Panc1 (cell line): ENCODE results near the gene MCM5. TPM values are rescaled to one million over a fixed set of nuclear protein-coding genes. Genes with fewer than 3 reads are reported as not detected.
A peak's percentile ranks its signal among the peaks of the same experiment; 100 is the strongest.

Experiments used
- ATAC-seq: fragments of 200-7000 bp; cut with Tn5 transposase; 2 replicates; pipeline ENCODE4 v1.9.1; 2020; ENCODE audit warnings: mild to moderate bottlenecking, moderate library complexity
- BruUV-seq: library from RNA; stranded (reverse); fragments of 400-500 nt; replicated peaks from 2 replicates; lab custom pipeline; 2021; lab: Mats Ljungman, UMichigan
- CTCF ChIA-PET: fragments of 300-600 bp; sonication (Branson Sonifier 250); formaldehyde crosslinking; loops from one replicate; lab custom pipeline; 2022; ENCODE audit warnings: antibody characterized with exemption; lab: Charles Lee
- POLR2A ChIA-PET: fragments of 300-600 bp; sonication (Branson Sonifier 250); formaldehyde crosslinking; loops from one replicate; lab custom pipeline; 2022; ENCODE audit warnings: antibody characterized with exemption; lab: Charles Lee
- DNase-seq: peaks from one replicate; pipeline ENCODE4 v3.0.0-alpha.2; 2010; ENCODE audit warnings: low read depth, low spot score
- H3K27ac ChIP-seq: 2 replicates; pipeline ENCODE4 v1.5.1; 2011; ENCODE audit warnings: mild to moderate bottlenecking, low read length, inconsistent platforms
- H3K27me3 ChIP-seq: fragments of 200-500 bp; sonication (Bioruptor generic); 2 replicates; pipeline ENCODE4 v1.6.0; 2014; ENCODE audit warnings: low read length, inconsistent platforms; ENCODE audit not compliant: control insufficient read depth, insufficient read depth
- H3K36me3 ChIP-seq: fragments of 200-500 bp; sonication (Bioruptor generic); 2 replicates; pipeline ENCODE4 v1.5.1; 2014; ENCODE audit warnings: inconsistent platforms, mild to moderate bottlenecking, low read length, moderate library complexity; ENCODE audit not compliant: control insufficient read depth, insufficient read depth
- H3K4me1 ChIP-seq: 2 replicates; pipeline ENCODE4 v1.5.1; 2011; ENCODE audit warnings: inconsistent platforms, mild to moderate bottlenecking, low read length, moderate library complexity; ENCODE audit not compliant: control insufficient read depth, insufficient read depth
- H3K4me3 ChIP-seq, 2 experiments: 2 replicates each; pipeline ENCODE4 v1.5.1; 2011 to 2012; ENCODE audit warnings: low read depth in 2 of 2, low read length in 2 of 2, mild to moderate bottlenecking in 2 of 2, inconsistent platforms in 1 of 2, moderate library complexity in 1 of 2
- H3K9me3 ChIP-seq: fragments of 200-500 bp; sonication (Bioruptor generic); 2 replicates; pipeline ENCODE4 v1.5.1; 2014; ENCODE audit warnings: low read depth, mild to moderate bottlenecking, inconsistent platforms, low read length, moderate library complexity; ENCODE audit not compliant: control insufficient read depth, insufficient read depth
- POLR2AphosphoS5 ChIP-seq: IDR thresholded peaks from 2 replicates; pipeline ENCODE4 v1.6.1; 2012; ENCODE audit warnings: mild to moderate bottlenecking, low read depth, low read length, moderate library complexity
- SIN3A ChIP-seq: IDR thresholded peaks from 2 replicates; pipeline ENCODE4 v1.6.1; 2012; ENCODE audit warnings: low read depth, mild to moderate bottlenecking, low read length, moderate library complexity, borderline replicate concordance; ENCODE audit not compliant: insufficient read depth
- TCF7L2 ChIP-seq: IDR thresholded peaks from 2 replicates; pipeline ENCODE4 v1.6.1; 2011; ENCODE audit warnings: mild to moderate bottlenecking, low read depth, low read length, inconsistent platforms
- in situ Hi-C: cut with HindIII; loops from 2 replicates; pipeline ENCODE4 v1.10.0; 2016; ENCODE audit warnings: low sequenced_read_pairs, low pct_unique_long_range_greater_than_20kb
- intact Hi-C: fragments of 100-400 bp; cut with micrococcal nuclease; formaldehyde crosslinking; loops from one replicate; pipeline ENCODE4 v1.10.0; 2022; ENCODE audit not compliant: unreplicated experiment
- total RNA-seq: library from RNA; stranded (reverse); gene quantifications from one replicate; pipeline ENCODE4 v1.2.1, GENCODE V29; 2021; ENCODE audit not compliant: unreplicated experiment
- TF ChIP-seq, protein P1 (sequence below): fragments of 450-650 bp; IDR thresholded peaks from 2 replicates; pipeline ENCODE4 v1.5.1; 2017; ENCODE audit warnings: mild to moderate bottlenecking
- TF ChIP-seq, protein P2 (sequence below), 2 experiments: IDR thresholded peaks; 2 replicates each; pipeline ENCODE4 v1.6.1; 2011 to 2012; ENCODE audit warnings: low read depth in 2 of 2, control low read depth in 1 of 2, low read length in 1 of 2, mild to moderate bottlenecking in 1 of 2, moderate library complexity in 1 of 2; ENCODE audit not compliant: insufficient read depth in 1 of 2

The MCM5 gene
- total RNA-seq, 1 experiment from 2014 or later = 122 TPM

DNA sequence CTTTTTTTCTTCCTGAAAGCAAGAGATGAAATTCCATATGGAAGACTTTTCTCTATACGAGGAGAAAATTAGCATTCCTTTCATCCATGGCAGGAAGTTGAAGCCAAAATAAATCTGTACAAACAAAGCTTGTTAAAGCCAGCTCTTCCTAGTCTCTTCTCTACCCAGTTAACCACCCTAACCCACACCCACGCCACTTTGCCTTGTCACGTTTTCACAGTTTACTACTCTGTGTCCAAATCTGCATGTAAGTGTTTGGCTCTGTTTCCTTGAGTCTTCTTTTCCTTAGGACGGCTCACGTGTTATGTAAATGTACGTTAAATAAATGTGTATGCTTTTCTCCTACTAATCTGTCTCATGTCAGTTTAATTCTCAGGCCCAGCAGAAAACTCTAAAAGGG lies 26.2 kb upstream of the MCM5 start:
- POLR2A ChIA-PET = no interaction called here
- no peak overlapping the region for H3K4me3 ChIP-seq
- peak overlapping the region; percentile 5; the same call in 1 of the 2 replicates for H3K27ac ChIP-seq
- no TSS peak for BruUV-seq
- H3K36me3 ChIP-seq = no peaks in the 10 kb centered on the region
- no peak for DNase-seq
- TF ChIP-seq TCF7L2 (no peak), SIN3A (no peak), POLR2AphosphoS5 (no peak)
- TF ChIP-seq, protein P1, sequence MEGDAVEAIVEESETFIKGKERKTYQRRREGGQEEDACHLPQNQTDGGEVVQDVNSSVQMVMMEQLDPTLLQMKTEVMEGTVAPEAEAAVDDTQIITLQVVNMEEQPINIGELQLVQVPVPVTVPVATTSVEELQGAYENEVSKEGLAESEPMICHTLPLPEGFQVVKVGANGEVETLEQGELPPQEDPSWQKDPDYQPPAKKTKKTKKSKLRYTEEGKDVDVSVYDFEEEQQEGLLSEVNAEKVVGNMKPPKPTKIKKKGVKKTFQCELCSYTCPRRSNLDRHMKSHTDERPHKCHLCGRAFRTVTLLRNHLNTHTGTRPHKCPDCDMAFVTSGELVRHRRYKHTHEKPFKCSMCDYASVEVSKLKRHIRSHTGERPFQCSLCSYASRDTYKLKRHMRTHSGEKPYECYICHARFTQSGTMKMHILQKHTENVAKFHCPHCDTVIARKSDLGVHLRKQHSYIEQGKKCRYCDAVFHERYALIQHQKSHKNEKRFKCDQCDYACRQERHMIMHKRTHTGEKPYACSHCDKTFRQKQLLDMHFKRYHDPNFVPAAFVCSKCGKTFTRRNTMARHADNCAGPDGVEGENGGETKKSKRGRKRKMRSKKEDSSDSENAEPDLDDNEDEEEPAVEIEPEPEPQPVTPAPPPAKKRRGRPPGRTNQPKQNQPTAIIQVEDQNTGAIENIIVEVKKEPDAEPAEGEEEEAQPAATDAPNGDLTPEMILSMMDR = no peak
- TF ChIP-seq, protein P2, sequence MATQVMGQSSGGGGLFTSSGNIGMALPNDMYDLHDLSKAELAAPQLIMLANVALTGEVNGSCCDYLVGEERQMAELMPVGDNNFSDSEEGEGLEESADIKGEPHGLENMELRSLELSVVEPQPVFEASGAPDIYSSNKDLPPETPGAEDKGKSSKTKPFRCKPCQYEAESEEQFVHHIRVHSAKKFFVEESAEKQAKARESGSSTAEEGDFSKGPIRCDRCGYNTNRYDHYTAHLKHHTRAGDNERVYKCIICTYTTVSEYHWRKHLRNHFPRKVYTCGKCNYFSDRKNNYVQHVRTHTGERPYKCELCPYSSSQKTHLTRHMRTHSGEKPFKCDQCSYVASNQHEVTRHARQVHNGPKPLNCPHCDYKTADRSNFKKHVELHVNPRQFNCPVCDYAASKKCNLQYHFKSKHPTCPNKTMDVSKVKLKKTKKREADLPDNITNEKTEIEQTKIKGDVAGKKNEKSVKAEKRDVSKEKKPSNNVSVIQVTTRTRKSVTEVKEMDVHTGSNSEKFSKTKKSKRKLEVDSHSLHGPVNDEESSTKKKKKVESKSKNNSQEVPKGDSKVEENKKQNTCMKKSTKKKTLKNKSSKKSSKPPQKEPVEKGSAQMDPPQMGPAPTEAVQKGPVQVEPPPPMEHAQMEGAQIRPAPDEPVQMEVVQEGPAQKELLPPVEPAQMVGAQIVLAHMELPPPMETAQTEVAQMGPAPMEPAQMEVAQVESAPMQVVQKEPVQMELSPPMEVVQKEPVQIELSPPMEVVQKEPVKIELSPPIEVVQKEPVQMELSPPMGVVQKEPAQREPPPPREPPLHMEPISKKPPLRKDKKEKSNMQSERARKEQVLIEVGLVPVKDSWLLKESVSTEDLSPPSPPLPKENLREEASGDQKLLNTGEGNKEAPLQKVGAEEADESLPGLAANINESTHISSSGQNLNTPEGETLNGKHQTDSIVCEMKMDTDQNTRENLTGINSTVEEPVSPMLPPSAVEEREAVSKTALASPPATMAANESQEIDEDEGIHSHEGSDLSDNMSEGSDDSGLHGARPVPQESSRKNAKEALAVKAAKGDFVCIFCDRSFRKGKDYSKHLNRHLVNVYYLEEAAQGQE (IDR thresholded peaks at IDR 0.05; ENCODE audit: insufficient read depth in 1 of 2, low read depth in 2 of 2, low read length in 1 of 2) = no peak
- H3K27me3 ChIP-seq = no peaks in the 10 kb centered on the region
- peaks cover 27% of the 10 kb centered on the region for H3K4me1 ChIP-seq
- ATAC-seq = no peak
- in situ Hi-C loops = no loop called here
- no peaks in the 10 kb centered on the region for H3K9me3 ChIP-seq
- CTCF ChIA-PET = no interaction called here
- intact Hi-C loops = no loop called here

DNA sequence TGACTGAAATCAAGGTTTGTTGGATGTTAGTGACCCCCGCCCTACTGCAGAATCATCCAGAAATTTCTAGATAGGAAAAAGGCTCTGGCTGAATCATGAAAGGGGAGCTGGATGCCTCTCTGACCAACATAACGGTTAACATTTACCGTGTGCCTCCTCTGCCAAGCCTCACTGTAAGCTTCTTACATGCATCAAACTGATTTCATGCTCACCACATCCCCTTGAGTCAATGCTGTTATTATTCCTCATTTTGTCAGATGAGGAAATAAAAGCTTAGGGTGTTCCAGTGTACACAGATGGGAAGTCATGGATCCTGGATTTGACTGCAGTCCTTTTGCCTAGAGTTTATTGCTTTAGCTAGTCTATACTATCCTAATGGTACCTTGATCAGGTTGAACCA lies 24.9 kb upstream of the MCM5 start:
- no peak for DNase-seq
- POLR2A ChIA-PET = interaction anchor here (0.7 kb wide), 1 partner anchor 26 kb away, joined by 5 read pairs; no protein-coding TSS in a partner anchor
- Histone ChIP-seq H3K4me1 (peaks cover 39% of the 10 kb centered on the region), H3K36me3 (no peaks in the 10 kb centered on the region), H3K27ac (peak overlapping the region; percentile 71), H3K4me3 (no peak overlapping the region), H3K9me3 (no peaks in the 10 kb centered on the region), H3K27me3 (no peaks in the 10 kb centered on the region)
- ATAC-seq = no peak
- in situ Hi-C loops (no loop called here), intact Hi-C loops (no loop called here)
- BruUV-seq = no TSS peak
- CTCF ChIA-PET = no interaction called here
- TF ChIP-seq POLR2AphosphoS5 = no peak
- TF ChIP-seq, protein P1 = no peak
- no peak for TF ChIP-seq SIN3A
- no peak for TF ChIP-seq TCF7L2
- TF ChIP-seq, protein P2 (IDR thresholded peaks at IDR 0.05; ENCODE audit: insufficient read depth in 1 of 2, low read depth in 2 of 2, low read length in 1 of 2) = no peak
